MG63 (cell line): ENCODE measurements around the gene MARCO. TPM values are rescaled to one million over a fixed set of nuclear protein-coding genes. Genes with fewer than 3 reads are reported as not detected.
"Not testable (repeated sequence)": the region's sequence is repeated elsewhere in the genome, so short reads cannot be mapped to it uniquely, and the experiment has no call there.

Experiments used
- DNase-seq: peaks from one replicate; pipeline ENCODE4 v3.0.0-alpha.2; 2020
- H3K27me3 ChIP-seq: fragments of 250-450 bp; sonication (Bioruptor Pico); 2 replicates; pipeline ENCODE4 v1.5.1; 2020; ENCODE audit warnings: mild to moderate bottlenecking, moderate library complexity
- H3K36me3 ChIP-seq: fragments of 250-450 bp; sonication (Bioruptor Pico); 2 replicates; pipeline ENCODE4 v1.5.1; 2020; ENCODE audit warnings: mild to moderate bottlenecking, moderate library complexity
- H3K4me3 ChIP-seq: fragments of 250-450 bp; sonication (Bioruptor Pico); 2 replicates; pipeline ENCODE4 v1.5.1; 2020; ENCODE audit warnings: mild to moderate bottlenecking, moderate library complexity
- H3K9me3 ChIP-seq: fragments of 250-450 bp; sonication (Bioruptor Pico); 2 replicates; pipeline ENCODE4 v1.5.1; 2020; ENCODE audit warnings: mild to moderate bottlenecking, moderate library complexity
- total RNA-seq: library from RNA; depleted of rRNA; stranded (reverse); fragments of >200 nt; shearing (Covaris generic); gene quantifications from 2 replicates; pipeline ENCODE4 v1.2.3, GENCODE V29; 2014; ENCODE audit warnings: low replicate concordance

MARCO gene
- total RNA-seq, 1 experiment from 2014 or later, result not detected

GRCh38 chr2:118982039-118982438 is 40.0 kb downstream of the MARCO start:
- Histone ChIP-seq H3K4me3 (no peak overlapping the region), H3K36me3 (no peaks in the 10 kb centered on the region), H3K27me3 (no peaks in the 10 kb centered on the region), H3K9me3 (no peaks in the 10 kb centered on the region)
- no peak for DNase-seq

- H3K36me3 ChIP-seq, result no peaks in the 10 kb centered on the region
- no peak for DNase-seq
- no peaks in the 10 kb centered on the region for H3K27me3 ChIP-seq
- H3K9me3 ChIP-seq, result no peaks in the 10 kb centered on the region
- H3K4me3 ChIP-seq, result no peak overlapping the region
Observed at GRCh38 chr2:118983133-118983532, 41.1 kb downstream of the MARCO start.

- DNase-seq, result no peak
- no peaks in the 10 kb centered on the region for H3K27me3 ChIP-seq
Observed at GRCh38 chr2:118983915-118984314, 41.9 kb downstream of the MARCO start.

GRCh38 chr2:118986738-118987137 is 44.7 kb downstream of the MARCO start:
- H3K27me3 ChIP-seq, result no peaks in the 10 kb centered on the region
- no peak for DNase-seq
- no peaks in the 10 kb centered on the region for H3K36me3 ChIP-seq
- H3K9me3 ChIP-seq, result no peaks in the 10 kb centered on the region
- H3K4me3 ChIP-seq, result no peak overlapping the region

More at GRCh38 chr2:118983915-118984314, 41.9 kb downstream of the MARCO start:
- Histone ChIP-seq H3K9me3 (no peaks in the 10 kb centered on the region), H3K4me3 (no peak overlapping the region), H3K36me3 (no peaks in the 10 kb centered on the region)

GRCh38 chr2:118987886-118988285 is 45.9 kb downstream of the MARCO start:
- no peaks in the 10 kb centered on the region for H3K9me3 ChIP-seq
- H3K36me3 ChIP-seq, result no peaks in the 10 kb centered on the region
- no peak for DNase-seq
- H3K4me3 ChIP-seq, result no peak overlapping the region
- H3K27me3 ChIP-seq, result no peaks in the 10 kb centered on the region

- no peak for DNase-seq
- Histone ChIP-seq H3K4me3 (no peak overlapping the region), H3K36me3 (no peaks in the 10 kb centered on the region), H3K9me3 (no peaks in the 10 kb centered on the region), H3K27me3 (no peaks in the 10 kb centered on the region)
Observed at GRCh38 chr2:118988706-118989105, 46.7 kb downstream of the MARCO start.

GRCh38 chr2:118989481-118989880 is 47.5 kb downstream of the MARCO start:
- Histone ChIP-seq H3K4me3 (no peak overlapping the region), H3K27me3 (no peaks in the 10 kb centered on the region), H3K36me3 (no peaks in the 10 kb centered on the region), H3K9me3 (no peaks in the 10 kb centered on the region)
- no peak for DNase-seq

- Histone ChIP-seq H3K9me3 (no peaks in the 10 kb centered on the region), H3K36me3 (no peaks in the 10 kb centered on the region), H3K27me3 (no peaks in the 10 kb centered on the region), H3K4me3 (no peak overlapping the region)
- DNase-seq, result no peak
Observed at GRCh38 chr2:118990757-118991545, 49.0 kb downstream of the MARCO start.

- no peak for DNase-seq
- Histone ChIP-seq H3K4me3 (no peak overlapping the region), H3K27me3 (no peaks in the 10 kb centered on the region)
Observed at GRCh38 chr2:118991554-118991953, 49.6 kb downstream of the MARCO start.

GRCh38 chr2:118992740-118993391 is 50.9 kb downstream of the MARCO start:
- Histone ChIP-seq H3K27me3 (no peaks in the 10 kb centered on the region), H3K36me3 (no peaks in the 10 kb centered on the region), H3K4me3 (no peak overlapping the region), H3K9me3 (no peaks in the 10 kb centered on the region)
- no peak for DNase-seq

More at GRCh38 chr2:118991554-118991953, 49.6 kb downstream of the MARCO start:
- Histone ChIP-seq H3K9me3 (no peaks in the 10 kb centered on the region), H3K36me3 (no peaks in the 10 kb centered on the region)

GRCh38 chr2:118993392-118993752 is 51.4 kb downstream of the MARCO start:
- no peaks in the 10 kb centered on the region for H3K9me3 ChIP-seq
- no peak overlapping the region for H3K4me3 ChIP-seq
- no peaks in the 10 kb centered on the region for H3K27me3 ChIP-seq
- no peaks in the 10 kb centered on the region for H3K36me3 ChIP-seq
- DNase-seq, result no peak

- Histone ChIP-seq H3K27me3 (no peaks in the 10 kb centered on the region), H3K9me3 (no peaks in the 10 kb centered on the region), H3K4me3 (no peak overlapping the region), H3K36me3 (no peaks in the 10 kb centered on the region)
- no peak for DNase-seq
Observed at GRCh38 chr2:118994172-118994700, 52.2 kb downstream of the MARCO start.

- Histone ChIP-seq H3K4me3 (no peak overlapping the region), H3K27me3 (no peaks in the 10 kb centered on the region), H3K36me3 (no peaks in the 10 kb centered on the region), H3K9me3 (no peaks in the 10 kb centered on the region)
- DNase-seq, result no peak
Observed at GRCh38 chr2:118994778-118995177, 52.8 kb downstream of the MARCO start.

GRCh38 chr2:119003856-119004255 is 61.9 kb downstream of the MARCO start:
- not testable (repeated sequence) for H3K36me3 ChIP-seq, H3K9me3 ChIP-seq, DNase-seq, H3K4me3 ChIP-seq, H3K27me3 ChIP-seq

GRCh38 chr2:119004602-119005001 is 62.6 kb downstream of the MARCO start:
- Histone ChIP-seq H3K27me3 (0 out of 2 replicates have a peak, but pooled peaks cover 2% of the 10 kb centered on the region), H3K4me3 (no peak overlapping the region), H3K36me3 (no peaks in the 10 kb centered on the region), H3K9me3 (no peaks in the 10 kb centered on the region; the same call in 1 of the 2 replicates)
- DNase-seq, result no peak

GRCh38 chr2:119005051-119005450 is 63.1 kb downstream of the MARCO start:
- no peak overlapping the region for H3K4me3 ChIP-seq
- H3K36me3 ChIP-seq, result no peaks in the 10 kb centered on the region
- no peak for DNase-seq
- 0 out of 2 replicates have a peak, but pooled peaks cover 2% of the 10 kb centered on the region for H3K27me3 ChIP-seq
- no peaks in the 10 kb centered on the region; the same call in 1 of the 2 replicates for H3K9me3 ChIP-seq

GRCh38 chr2:119005555-119005954 is 63.6 kb downstream of the MARCO start:
- peaks cover 2% of the 10 kb centered on the region; the same call in 1 of the 2 replicates for H3K27me3 ChIP-seq
- no peaks in the 10 kb centered on the region for H3K36me3 ChIP-seq
- H3K4me3 ChIP-seq, result no peak overlapping the region
- no peak for DNase-seq
- no peaks in the 10 kb centered on the region; the same call in 1 of the 2 replicates for H3K9me3 ChIP-seq
